ENCODE measurements around the gene MAB21L4. TPM values are rescaled to one million over a fixed set of nuclear protein-coding genes. Genes with fewer than 3 reads are reported as not detected.

The MAB21L4 gene
- total RNA-seq, 1 donor from 2014 or later: 4.5 TPM

DNA sequence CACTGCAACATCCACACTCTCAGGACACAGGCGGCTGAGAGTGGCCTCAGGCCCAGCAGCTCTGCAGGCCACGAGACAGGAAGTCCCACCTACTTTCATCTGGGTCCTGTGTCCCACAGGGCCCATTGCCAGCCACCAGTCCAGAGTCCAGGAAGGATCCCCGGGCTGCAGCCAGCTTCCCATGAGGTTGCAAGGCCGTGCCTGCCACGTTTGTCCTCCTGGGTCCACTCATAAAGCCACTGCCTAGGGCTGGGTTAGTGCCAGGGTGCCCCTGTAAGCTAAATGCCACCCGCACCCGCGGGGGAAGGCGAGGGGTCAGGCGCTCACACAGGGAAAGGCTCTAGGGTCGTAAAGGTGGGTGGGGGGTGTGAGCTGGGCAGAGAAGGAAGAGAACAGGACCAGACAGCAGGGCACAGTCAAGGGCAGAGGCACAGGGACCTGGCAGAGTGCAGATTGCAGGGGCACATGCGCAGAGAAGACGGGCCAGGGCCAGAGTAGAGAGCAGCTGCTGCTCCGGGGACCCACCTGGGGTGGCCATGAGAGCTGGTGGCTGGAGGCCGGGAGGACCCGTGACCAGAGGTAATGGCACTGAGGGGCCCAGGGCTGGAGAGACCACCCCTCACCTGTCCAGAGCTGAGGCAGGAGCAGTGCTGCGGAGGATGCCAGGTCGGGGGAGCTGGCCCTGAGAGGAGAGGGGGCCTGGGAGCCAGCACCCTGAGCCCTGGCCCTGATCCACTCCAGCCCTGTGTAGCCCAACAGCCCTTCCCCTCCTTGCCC lies 19.3 kb downstream of the MAB21L4 start:
- DNase-seq: no peak

DNA sequence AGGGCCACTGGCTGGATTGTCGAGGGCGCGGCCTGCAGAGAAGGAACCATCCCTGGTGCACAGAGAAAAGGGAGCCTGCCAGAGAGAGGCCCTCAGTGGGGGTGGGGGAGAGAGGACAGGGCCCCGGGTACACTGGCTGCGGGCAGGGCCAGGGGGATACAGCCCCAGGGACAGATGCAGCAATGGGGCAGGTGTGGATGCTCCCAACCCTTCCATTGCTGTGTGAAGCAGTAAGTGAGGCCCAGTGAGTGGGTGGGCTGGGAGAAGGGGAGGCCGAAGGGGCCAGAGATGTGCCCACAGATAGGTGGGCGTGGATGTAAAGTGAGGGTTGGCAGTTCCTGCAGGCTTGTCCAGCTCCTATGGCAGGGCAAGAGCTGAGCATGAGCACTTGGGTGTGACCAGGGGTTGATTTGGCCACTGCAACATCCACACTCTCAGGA lies 19.9 kb downstream of the MAB21L4 start:
- no peak for DNase-seq

DNA sequence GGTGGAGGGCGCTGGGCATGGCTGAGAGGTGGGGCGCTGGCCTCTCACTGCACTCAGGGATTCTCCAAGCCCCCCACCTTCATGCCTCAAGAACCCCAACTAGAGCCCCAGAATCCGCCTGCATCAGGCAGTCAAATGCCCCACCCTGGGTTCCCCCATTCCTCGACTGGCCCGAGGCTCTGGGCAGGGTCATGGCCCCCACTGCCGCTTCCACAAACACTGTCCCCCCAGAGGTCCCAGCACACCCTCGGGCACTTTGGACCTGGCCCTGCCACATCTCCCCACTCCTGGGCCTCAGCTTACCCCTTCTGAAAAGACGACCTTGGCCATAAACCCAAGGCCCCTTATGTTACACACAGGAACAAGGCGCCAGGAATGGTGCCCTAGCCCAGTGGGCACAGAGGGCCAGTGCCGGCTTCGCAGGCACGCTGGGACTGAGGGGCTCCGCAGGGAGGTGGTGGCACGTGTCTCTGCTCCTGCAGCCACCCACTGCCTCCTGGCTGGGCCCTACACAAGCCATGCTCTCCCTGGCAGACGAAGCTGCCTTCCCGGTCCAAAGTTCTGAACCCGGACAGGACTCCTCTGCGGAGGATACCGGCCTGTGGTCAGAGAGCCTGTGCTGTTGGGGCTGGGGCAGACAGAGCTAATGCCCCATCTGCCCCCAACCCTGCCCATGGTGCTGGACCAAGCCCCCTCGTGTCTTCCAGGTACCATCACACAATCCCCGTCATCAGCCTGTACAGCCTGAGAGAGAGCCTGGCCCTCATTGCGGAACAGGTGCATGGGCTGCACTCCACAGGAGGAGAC lies 20.5 kb downstream of the MAB21L4 start:
- no peak for DNase-seq

DNA sequence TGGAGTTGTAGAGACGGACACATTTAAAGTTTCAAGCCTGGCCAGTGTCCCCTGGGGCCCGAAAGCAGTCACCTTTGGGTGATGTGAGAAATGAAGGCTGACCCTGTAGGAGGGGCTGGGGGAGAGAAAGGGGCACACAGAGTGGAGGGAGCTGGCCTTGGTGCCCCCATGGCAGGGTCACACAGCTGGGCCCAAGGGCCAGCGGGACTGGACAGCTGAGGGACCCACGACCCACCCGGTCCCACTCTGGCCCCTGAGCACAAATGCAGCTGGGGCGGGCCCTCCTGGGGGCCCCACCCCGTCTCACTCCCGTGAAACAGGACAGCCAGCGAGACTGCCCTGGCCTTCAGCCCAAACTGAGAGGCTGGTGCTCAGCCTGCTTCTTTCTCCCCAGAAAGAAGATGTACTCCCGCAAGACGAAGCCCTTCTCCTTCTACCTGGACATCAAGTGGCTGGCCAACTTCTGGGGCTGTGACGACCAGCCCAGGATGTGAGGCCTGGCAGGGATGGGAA lies 21.2 kb downstream of the MAB21L4 start:
- DNase-seq: no peak

DNA sequence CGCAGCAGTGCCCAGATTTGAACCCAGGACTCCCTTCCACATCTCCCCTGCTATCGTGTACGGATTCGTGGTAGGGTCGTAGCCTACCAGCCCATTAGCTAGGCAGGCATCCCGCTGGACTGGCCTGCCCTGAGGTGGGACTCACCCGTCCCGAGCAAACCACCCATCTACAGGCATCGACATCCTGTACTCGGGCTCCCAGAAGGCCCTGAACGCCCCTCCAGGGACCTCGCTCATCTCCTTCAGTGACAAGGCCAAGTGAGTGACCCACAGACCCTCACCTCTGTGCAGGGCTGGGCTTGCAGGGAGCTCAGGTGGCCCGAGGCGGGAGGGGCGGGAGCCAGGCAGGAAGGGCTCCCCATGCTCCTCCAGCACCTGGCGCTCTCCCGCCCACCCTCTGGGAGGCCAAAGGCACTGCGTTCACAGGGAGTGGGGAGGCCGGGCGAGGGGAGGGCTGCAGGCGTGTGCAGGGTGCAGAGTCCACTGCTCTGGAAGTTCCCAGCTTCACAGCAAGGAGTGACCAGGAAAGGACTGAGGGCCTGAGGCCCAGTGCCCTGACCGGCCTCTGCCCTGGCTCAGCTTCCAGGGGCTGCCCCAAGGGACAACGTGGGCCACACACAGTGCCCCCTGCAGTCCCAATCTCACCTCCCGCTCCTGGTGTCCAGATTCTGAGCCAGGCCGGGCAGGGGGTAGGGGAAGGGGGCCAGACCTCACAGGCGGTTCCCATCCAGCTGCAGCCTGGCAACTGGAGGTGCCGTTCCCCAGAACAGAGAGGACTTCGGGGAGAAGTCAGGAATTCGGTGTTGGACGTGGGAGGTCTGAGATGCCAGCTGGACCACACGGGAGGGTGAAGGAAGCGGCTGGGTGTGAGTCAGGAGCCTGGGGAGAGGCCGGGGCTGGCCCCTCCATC lies 21.9 kb downstream of the MAB21L4 start:
- DNase-seq: no peak

DNA sequence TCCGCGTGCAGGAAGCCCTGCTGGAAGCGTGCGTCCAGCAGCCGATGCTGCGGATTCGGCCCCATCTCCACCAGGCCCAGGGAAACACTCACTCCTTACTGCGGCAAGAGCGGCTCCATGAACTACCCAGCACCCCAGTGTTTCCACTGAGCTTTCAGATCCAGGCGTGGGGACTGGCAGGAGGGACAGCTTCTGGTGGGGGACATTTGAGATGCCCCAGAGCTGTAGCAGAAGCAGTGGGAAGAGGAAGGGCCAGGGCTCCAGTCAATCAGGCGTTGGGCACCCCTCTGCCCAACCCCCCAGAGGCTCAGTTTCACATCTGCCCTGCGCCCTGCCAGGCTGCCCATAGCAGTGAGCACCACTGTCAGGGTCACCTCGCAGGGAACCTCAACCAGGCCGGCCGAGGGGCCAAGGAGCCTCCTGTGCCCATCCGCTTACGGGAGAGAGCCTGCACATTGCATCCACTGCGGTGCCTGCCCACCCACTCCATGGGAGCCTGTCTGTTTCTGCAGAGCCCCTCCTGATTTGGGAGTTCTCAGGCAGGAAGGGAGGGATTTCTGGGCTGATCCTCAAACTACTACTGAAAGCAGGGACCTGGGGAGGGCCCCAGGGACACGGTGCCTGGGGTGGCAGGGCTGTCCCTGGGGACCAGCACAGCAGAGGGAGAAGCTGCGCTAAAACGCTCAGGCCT lies 22.7 kb downstream of the MAB21L4 start:
- no peak for DNase-seq

DNA sequence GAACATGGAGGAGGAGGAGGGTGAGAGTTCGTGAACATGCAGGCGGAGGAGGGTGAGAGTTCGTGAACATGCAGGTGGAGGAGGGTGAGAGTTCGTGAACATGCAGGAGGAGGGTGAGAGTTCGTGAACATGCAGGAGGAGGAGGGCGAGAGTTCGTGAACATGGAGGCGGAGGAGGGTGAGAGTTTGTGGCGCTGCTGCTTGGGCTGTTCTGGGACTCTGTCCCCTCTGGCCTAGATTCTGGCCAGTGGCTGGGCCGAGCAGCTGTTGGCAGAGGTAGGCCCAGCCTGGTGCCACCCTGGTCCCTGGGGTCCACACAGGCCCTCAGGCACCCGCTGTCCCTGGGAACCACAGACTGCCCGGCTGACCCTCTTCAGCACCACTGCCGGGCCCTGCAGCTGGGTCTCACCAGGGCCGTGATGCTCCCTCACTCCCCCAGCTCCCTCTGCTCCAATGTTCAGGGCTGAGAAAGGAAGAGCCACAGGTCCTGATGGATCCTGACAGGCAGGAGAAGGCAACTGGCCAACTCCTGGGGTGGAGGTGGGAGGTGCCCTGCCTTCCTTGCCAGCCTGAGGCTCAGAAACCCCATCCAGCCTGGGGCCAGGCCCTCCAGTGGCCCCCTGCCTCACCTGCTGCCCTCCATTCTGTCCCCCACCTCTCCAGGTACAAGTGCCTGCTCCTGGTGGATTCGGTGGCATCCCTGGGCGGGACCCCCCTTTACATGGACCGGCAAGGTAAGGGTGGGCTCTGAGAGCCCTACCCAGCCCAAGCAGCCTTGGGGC lies 23.4 kb downstream of the MAB21L4 start:
- DNase-seq: no peak

DNA sequence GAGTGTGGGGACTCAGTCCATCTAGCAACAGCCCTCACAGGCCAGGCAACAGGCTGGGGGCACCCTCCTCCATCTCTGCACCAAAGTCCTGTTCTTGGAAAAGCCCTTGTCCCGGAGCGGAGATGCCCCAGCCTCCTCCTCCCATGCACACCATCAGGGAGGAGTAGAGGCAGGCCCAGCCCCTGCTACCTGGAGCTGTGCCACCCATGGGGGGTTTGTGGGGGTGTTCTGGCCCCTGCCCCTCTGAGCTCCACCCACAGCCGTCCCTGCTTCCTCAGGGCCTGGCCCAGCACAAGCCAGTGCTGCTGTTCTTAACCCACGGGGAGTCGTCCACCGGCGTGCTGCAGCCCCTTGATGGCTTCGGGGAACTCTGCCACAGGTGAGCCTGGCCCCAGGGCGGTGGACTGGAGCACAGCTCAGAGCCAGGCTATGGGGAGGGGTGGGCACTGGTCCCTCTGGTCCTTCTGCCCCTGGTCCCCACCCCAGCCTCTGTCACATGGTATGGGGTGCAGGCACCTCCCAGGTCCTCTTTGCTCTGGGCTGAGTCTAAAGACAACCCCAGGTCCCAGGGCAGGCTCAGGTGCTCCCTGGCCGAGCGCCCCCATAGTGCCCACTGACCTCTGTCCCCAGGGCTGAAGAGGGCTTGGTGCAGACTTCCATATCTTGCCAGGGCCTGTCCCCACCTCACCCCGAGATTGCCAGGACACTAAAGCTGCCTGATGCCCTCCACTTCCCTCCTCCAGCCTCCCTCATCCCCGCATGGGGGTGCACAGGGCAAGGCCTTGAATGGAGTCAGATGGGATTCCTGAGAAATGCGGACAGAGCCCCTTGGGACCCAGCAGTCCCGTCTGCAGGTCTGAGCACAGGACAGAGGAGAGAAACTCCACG lies 24.6 kb downstream of the MAB21L4 start:
- DNase-seq: no peak

DNA sequence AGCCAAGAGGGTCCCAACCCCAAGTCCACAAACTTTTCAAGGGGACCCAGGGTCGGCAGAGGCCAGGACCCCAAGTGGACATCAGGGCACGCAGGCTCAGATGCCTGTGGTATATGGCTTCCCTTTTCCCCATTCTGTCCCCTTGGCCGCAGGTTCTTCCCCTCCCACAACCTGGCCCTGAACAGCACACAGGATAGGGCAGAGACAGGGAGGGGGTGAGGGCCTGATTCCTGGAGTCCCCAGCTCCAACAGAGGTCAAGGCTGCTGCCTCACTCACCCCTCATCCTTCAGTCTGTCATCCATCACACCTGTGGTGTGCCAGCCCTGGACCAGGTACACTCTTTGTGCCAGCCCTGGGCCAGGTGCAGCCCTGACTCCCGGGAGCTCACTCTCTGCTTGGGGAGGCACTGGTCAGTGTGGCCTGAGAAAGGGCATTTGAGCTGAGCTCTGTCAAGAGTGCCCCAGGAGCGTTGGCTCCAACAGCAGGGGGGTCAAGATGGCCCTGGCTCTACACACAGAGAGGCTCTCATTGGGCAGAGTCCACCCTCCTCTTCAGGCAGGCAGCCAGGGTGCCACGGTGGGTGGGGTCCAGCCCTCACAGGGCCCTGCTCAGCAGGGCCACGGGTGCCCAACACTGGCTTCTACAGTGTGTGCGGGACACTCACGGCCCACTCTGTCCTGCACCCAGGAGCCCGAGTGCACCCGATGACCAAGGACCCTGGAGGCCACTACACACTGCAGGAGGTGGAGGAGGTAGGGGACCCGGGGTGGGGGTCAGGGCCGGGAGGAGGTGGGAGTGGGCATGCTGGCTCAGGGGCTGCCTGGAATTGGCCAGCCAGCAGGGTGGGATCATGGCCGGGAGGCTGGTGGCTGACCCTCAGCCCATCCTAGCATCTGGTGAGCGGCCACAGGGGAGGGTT lies 25.7 kb downstream of the MAB21L4 start:
- no peak for DNase-seq

DNA sequence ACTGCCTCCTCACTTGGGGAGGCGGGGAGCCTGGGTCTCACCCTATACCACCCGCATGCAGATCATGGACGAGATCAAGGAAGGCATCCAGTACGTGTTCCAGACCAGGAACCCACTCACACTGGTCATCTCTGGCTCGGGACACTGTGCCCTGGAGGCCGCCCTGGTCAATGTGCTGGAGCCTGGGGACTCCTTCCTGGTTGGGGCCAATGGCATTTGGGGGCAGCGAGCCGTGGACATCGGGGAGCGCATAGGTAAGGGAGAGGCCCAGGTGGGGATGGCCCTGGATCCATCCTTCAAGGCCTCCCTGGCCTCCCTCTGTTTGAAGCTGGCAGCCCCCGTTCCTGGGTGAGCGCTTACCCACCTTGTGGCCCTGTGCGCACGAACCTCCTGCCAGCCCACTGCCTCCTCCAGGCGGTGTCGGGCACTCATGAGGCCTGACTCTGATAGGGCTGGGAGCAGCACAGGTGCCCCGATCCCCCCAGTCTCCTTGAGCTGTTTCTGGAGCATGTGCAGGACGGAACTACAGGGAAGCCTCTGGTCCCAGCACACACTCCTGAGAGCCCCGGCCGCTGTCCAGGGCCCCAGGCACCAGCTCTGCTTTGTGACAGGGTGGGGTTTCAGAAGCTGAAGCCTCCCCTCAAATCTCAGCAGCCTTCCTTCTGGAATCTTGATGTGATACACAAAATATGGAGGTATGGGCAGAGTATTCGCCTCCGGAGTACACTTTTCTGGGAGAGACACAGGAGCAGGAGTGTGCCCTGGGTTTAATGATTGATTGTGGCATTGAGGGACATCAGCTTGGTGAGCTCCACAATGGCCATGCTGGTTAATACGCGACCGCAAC lies 26.6 kb downstream of the MAB21L4 start:
- DNase-seq: no peak

DNA sequence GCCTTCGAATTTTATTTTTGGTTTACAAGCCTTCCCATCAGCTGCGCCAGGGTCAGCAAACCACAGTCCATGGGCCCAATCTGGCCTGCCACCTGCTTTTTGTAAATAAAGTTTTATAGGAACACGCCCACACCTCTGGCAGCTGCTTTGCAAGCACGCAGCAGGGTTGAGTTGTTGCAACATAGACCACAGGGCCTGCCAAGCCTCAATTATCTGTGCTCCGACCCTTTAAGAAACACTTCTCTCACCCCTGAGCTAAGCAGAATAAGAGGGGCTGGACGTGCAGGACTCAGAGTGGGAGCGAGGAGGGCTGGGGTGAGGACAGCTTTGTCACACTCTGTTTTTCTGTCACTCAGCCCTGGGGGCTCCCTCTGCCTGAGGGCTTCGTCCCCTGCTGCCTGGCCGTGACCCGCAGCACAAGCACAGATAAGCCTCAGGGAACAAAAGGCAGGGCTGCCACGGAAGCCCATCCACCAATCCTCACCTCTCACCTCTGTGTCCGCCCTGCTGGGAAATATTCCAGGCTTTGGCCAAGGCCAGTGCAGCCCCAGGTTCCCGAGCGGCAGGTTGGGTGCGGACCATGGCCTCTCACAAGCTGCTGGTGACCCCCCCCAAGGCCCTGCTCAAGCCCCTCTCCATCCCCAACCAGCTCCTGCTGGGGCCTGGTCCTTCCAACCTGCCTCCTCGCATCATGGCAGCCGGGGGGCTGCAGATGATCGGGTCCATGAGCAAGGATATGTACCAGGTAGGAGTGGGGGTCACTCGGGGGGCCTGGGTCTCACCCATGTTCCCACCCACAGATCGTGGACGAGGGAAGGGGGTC lies 27.5 kb downstream of the MAB21L4 start, which contains the start of gene AGXT:
TSS of gene AGXT (plus strand) at position 539 of the 823 bp plus-strand sequence. CDS start at position 581, 42 bp downstream.
- no peak for DNase-seq

DNA sequence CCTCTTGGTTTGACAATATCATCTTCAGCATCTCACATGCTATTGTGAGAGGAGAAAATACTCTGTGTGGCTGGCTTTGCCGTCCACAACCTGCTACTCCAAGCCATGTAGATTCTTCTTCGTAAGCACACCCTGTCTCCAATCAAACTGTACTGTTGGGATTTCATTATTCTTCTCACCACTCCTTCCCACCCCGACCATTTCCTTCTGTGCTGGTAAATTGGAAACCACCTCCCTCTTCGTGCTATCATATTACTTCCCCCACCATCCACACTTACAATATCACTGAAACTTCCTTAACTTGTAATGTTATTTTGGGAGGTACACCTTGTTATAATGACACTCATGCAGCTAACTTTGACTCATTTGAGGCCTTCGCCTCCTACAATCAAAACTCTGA lies 30.6 kb downstream of the MAB21L4 start:
- DNase-seq: no peak

DNA sequence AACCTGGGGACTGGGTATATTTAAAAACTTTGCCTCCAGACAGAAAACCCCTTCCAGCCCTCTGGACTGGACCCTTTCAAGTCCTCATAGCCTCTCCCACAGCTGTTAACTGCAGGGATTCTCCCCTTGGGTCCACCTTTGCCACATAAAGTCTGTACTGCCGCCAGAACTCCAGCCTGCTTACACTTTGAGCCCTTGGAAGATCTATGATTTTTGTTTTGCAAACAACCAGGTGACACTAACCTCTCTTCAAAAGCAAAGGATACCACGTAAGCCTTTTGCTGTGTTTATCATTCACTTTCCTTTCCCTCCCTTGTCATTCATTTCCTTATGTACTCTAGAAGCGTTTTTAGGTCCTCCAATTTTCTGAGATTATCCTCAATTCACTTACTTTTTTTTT lies 31.5 kb downstream of the MAB21L4 start:
- no peak for DNase-seq

DNA sequence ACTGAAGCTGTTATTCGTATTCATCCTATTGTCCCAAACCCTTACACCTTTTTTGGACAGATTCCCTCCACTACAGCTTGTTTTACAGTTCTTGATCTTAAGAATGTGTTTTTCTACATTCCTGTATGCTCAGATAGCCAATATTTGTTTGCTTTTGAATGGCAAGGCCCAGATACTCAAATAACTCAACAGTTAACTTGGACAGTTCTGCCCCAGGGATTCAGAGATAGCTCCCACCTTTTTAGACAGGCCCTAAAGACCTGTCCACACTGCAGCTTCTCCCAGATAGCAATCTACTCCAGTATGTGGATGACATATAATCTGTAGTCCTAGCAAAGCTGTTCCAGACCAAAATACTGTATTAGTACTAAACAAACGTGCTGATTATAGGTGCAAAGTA lies 34.4 kb downstream of the MAB21L4 start:
- DNase-seq: no peak

DNA sequence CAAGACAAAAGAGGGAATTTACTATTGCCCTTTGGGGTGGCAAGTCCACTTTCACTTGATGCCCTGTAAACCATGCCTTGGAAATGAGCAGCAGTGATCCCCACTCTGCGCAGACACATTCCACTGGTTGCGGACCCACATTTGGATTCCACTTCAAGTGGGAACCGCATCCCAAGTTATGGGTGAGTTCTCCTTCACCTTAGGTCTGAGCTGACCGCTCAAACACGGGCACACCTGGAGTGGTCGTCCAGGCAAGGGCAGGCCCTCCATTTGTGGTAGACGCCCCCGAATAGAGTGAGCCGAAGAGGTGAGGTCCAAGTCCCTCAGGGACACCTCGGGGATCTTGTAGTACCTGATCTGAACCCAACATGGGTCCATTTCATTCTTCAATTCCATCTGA lies 37.1 kb downstream of the MAB21L4 start:
- DNase-seq: no peak

DNA sequence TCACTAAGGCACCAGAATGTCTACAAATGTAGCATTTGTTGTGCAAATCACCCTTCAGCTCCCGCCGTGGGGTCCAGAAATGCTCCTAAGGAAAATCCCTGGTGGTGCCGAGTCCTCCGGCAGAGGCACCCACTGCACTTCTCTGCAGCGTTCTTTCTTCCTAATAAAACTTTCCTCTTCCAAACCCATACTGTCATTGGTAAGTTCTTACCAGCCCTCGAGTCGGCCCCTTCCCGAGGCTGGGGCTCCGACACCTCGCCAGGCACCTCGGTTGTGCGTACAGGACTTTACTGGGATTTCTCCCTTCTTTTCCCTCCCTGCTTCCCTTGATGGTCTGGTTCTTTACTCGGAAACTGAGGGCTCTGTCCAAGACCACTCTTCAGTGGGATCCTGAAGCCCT lies 37.6 kb downstream of the MAB21L4 start:
- no peak for DNase-seq
